GM12878 (cell line): Measurements from ENCODE around the gene KRT38. TPM values are rescaled to one million over a fixed set of nuclear protein-coding genes. Genes with fewer than 3 reads are reported as not detected.

Experiments
- ATAC-seq: fragments of 200-7000 bp; cut with Tn5 transposase; 3 replicates; pipeline ENCODE4 v1.9.1; 2020; ENCODE audit warnings: mild to moderate bottlenecking, moderate library complexity
- BruUV-seq: library from RNA; stranded (reverse); fragments of 400-500 nt; replicated peaks from 2 replicates; lab custom pipeline; 2021; lab: Mats Ljungman, UMichigan
- CTCF ChIA-PET: fragments of 300-600 bp; sonication (Branson Sonifier 250); formaldehyde crosslinking; extraction: SDS; loops from one replicate; lab custom pipeline; 2021; ENCODE audit warnings: inconsistent platforms; lab: Yijun Ruan, JAX
- POLR2A ChIA-PET: fragments of 350-600 bp; formaldehyde crosslinking; extraction: SDS; loops from one replicate; lab custom pipeline; 2021; ENCODE audit warnings: inconsistent platforms; lab: Charles Lee
- RAD21 ChIA-PET: fragments of 300-600 bp; sonication (Branson Sonifier 250); formaldehyde crosslinking; loops from one replicate; lab custom pipeline; 2023; ENCODE audit warnings: antibody characterized with exemption; ENCODE audit not compliant: unreplicated experiment; lab: Charles Lee
- SMC1A ChIA-PET: fragments of 300-600 bp; sonication (Branson Sonifier 250); formaldehyde crosslinking; loops from one replicate; lab custom pipeline; 2023; ENCODE audit not compliant: unreplicated experiment, uncharacterized antibody; lab: Charles Lee
- DNase-seq: peaks from one replicate; pipeline ENCODE4 v3.0.0-alpha.2; 2011; ENCODE audit warnings: low read depth, low spot score
- FAIRE-seq: peaks from 3 replicates; lab custom pipeline; 2011; peaks lifted over from hg19 to GRCh38; lab: Jason Lieb, UNC
- H2AFZ ChIP-seq: 2 replicates; pipeline ENCODE4 v1.6.0; 2011; ENCODE audit warnings: low read depth, low read length, control low read depth; ENCODE audit not compliant: control insufficient read depth
- H3K27ac ChIP-seq: 2 replicates; pipeline ENCODE4 v1.5.1; 2011; ENCODE audit warnings: control low read depth; ENCODE audit not compliant: control insufficient read depth, insufficient read depth
- H3K27me3 ChIP-seq, 2 experiments: replicated peaks in 1 of 2; 2 replicates each; pipeline versions ENCODE4 v1.6.0 to v1.6.1; 2011; ENCODE audit warnings: low read length in 1 of 2; ENCODE audit not compliant: control insufficient read depth in 2 of 2, insufficient read depth in 2 of 2
- H3K36me3 ChIP-seq, 2 experiments: 2 replicates each; pipeline ENCODE4 v1.5.1; 2011; ENCODE audit warnings: low read length in 1 of 2; ENCODE audit not compliant: control insufficient read depth in 2 of 2, insufficient read depth in 2 of 2
- H3K4me1 ChIP-seq: 2 replicates; pipeline ENCODE4 v1.6.1; 2011; ENCODE audit warnings: mild to moderate bottlenecking, low read length, moderate library complexity, mixed read lengths; ENCODE audit not compliant: control insufficient read depth, insufficient read depth
- H3K4me2 ChIP-seq: 2 replicates; pipeline ENCODE4 v1.6.0; 2011; ENCODE audit warnings: control low read depth; ENCODE audit not compliant: control insufficient read depth, insufficient read depth
- H3K4me3 ChIP-seq: fragments of 200-600 bp; sonication (generic); 2 replicates; pipeline ENCODE4 v1.5.1; 2016
- H3K79me2 ChIP-seq: 2 replicates; pipeline ENCODE4 v1.6.0; 2011; ENCODE audit warnings: low read length; ENCODE audit not compliant: control insufficient read depth, insufficient read depth
- H3K9ac ChIP-seq: 2 replicates; pipeline ENCODE4 v1.8.0; 2011; ENCODE audit warnings: low read length, control low read depth, mixed read lengths; ENCODE audit not compliant: control insufficient read depth, insufficient read depth
- H3K9me3 ChIP-seq: replicated peaks from 3 replicates; pipeline ENCODE4 v1.5.1; 2011; ENCODE audit warnings: mild to moderate bottlenecking, low read length; ENCODE audit not compliant: control insufficient read depth, insufficient read depth
- H4K20me1 ChIP-seq: 2 replicates; pipeline ENCODE4 v1.6.0; 2011; ENCODE audit not compliant: control insufficient read depth, insufficient read depth
- ATF7 ChIP-seq: fragments of 450-650 bp; IDR thresholded peaks from 2 replicates; pipeline ENCODE4 v1.6.1; 2016; ENCODE audit warnings: low read depth, mild to moderate bottlenecking
- CBX5 ChIP-seq: sonication (generic); IDR thresholded peaks from 2 replicates; pipeline ENCODE4 v1.6.1; 2016; ENCODE audit warnings: low read depth, moderate library complexity, mild to moderate bottlenecking, inconsistent platforms
- CEBPB ChIP-seq, 2 experiments: fragments of 150-350 bp in 1 of 2; IDR thresholded peaks; 2 replicates each; pipeline ENCODE4 v1.6.1; 2012 to 2014; ENCODE audit warnings: low read depth in 2 of 2, low read length in 2 of 2, borderline replicate concordance in 1 of 2, inconsistent platforms in 1 of 2
- E2F8 ChIP-seq: fragments of 450-650 bp; IDR thresholded peaks from 2 replicates; pipeline ENCODE4 v1.6.1; 2018; ENCODE audit warnings: mild to moderate bottlenecking, low read depth, moderate library complexity; ENCODE audit not compliant: partially characterized antibody
- E4F1 ChIP-seq: fragments of 450-650 bp; IDR thresholded peaks from 2 replicates; pipeline ENCODE4 v1.6.1; 2018; ENCODE audit warnings: borderline replicate concordance, mild to moderate bottlenecking; ENCODE audit not compliant: partially characterized antibody
- HDAC6 ChIP-seq: fragments of 200-600 bp; sonication (generic); IDR thresholded peaks from one replicate; pipeline ENCODE4 v1.8.0; 2017; ENCODE audit warnings: antibody characterized with exemption; ENCODE audit not compliant: unreplicated experiment
- JUNB ChIP-seq: IDR thresholded peaks from 2 replicates; pipeline ENCODE4 v1.6.1; 2016; ENCODE audit warnings: antibody characterized with exemption, mild to moderate bottlenecking
- PBX3 ChIP-seq: IDR thresholded peaks from 2 replicates; pipeline ENCODE4 v1.6.1; 2011; ENCODE audit warnings: mild to moderate bottlenecking, low read depth, low read length, moderate library complexity; ENCODE audit not compliant: insufficient replicate concordance
- REST ChIP-seq: IDR thresholded peaks from 2 replicates; pipeline ENCODE4 v1.6.1; 2012; ENCODE audit warnings: mild to moderate bottlenecking, low read depth, low read length
- SUZ12 ChIP-seq: fragments of 200-600 bp; sonication (generic); IDR thresholded peaks from one replicate; pipeline ENCODE4 v1.6.1; 2018; ENCODE audit warnings: antibody characterized with exemption, mild to moderate bottlenecking; ENCODE audit not compliant: unreplicated experiment
- USF2 ChIP-seq: IDR thresholded peaks from 2 replicates; pipeline ENCODE4 v1.6.1; 2011; ENCODE audit warnings: low read depth, low read length, improper control_type of control experiment, borderline replicate concordance
- WRNIP1 ChIP-seq: IDR thresholded peaks from 2 replicates; pipeline ENCODE4 v1.6.1; 2011; ENCODE audit warnings: low read depth, low read length, improper control_type of control experiment, borderline replicate concordance
- YY1 ChIP-seq: IDR thresholded peaks from 2 replicates; pipeline ENCODE4 v1.6.1; 2011; ENCODE audit warnings: low read depth, mild to moderate bottlenecking, low read length
- WGBS: methylation state at CpG from one replicate; pipeline ENCODE4 v1.1.6; 2016; ENCODE audit warnings: low lambda C conversion rate; ENCODE audit not compliant: insufficient replicate concordance, insufficient coverage; ENCODE audit errors: missing lambda C conversion rate; 5-methylcytosine and 5-hydroxymethylcytosine counted together
- in situ Hi-C: fragments of 300-500 bp; cut with MboI; formaldehyde crosslinking; loops from 9 replicates; pipeline ENCODE4 v1.14.3; 2018; ENCODE audit warnings: mixed read lengths
- intact Hi-C: fragments of 100-400 bp; cut with micrococcal nuclease; formaldehyde crosslinking; loops from one replicate; pipeline ENCODE4 v1.14.2; 2022; ENCODE audit not compliant: unreplicated experiment
- polyA plus RNA-seq, 11 experiments: library from polyadenylated mRNA; depleted of rRNA in 4 of 11; unstranded in 6 of 11; stranded (reverse) in 5 of 11; fragments of >200 nt; fragmentation: Nextera tagmentation in 4 of 11; fragmentation: Illumina TruSeq in 1 of 11; extraction: Ambion mirVana in 4 of 11; extraction: Trizol in 1 of 11; gene quantifications; 1 replicate in 1 of 11; 2 replicates in 10 of 11; pipeline versions ENCODE4 v1.2.1 to v1.2.3, GENCODE V29; 2011 to 2016; ENCODE audit warnings: inconsistent platforms in 2 of 11, missing spikeins in 2 of 11, low read depth in 1 of 11
- total RNA-seq, 4 experiments: library from RNA; depleted of rRNA in 3 of 4; stranded (reverse); fragments of >200 nt in 3 of 4; fragmentation: Illumina TruSeq in 1 of 4; extraction: Trizol in 1 of 4; gene quantifications; 2 replicates each; pipeline versions ENCODE4 v1.2.1 to v1.2.3, GENCODE V29; 2013 to 2021

Gene KRT38
- total and polyA plus RNA-seq, 10 of the 15 experiments (the other 5 are each of a cell fraction or from before 2014, with no cell fraction given) = not detected

- FAIRE-seq = no peak
- no peak for ATAC-seq
- TF ChIP-seq ATF7 (no peak), SUZ12 (no peak), E4F1 (no peak), JUNB (no peak), WRNIP1 (no peak), YY1 (no peak), E2F8 (no peak), USF2 (no peak), CEBPB (IDR thresholded peaks at IDR 0.05; ENCODE audit: borderline replicate concordance in 1 of 2, low read depth in 2 of 2, low read length in 2 of 2) (no peak), CBX5 (no peak), HDAC6 (no peak), PBX3 (no peak), REST (no peak)
Observed at GRCh38 chr17:41474863-41475262, 34.1 kb upstream of the KRT38 start.

More at GRCh38 chr17:41474863-41475262, 34.1 kb upstream of the KRT38 start:
- no peak for DNase-seq
- in situ Hi-C loops (no loop called here), intact Hi-C loops (no loop called here)
- no peak overlapping the region for H3K4me2 ChIP-seq
- BruUV-seq = no TSS peak
- 4% methylated on average over 8 of the region's 8 CpGs for WGBS
- POLR2A ChIA-PET = no interaction called here
- H2AFZ ChIP-seq = no peak overlapping the region
- H3K9me3 ChIP-seq = no peaks in the 10 kb centered on the region
- no peak overlapping the region for H3K9ac ChIP-seq
- no peaks in the 10 kb centered on the region for H3K4me1 ChIP-seq
- RAD21 ChIA-PET = no interaction called here
- H3K36me3 ChIP-seq = no peaks in the 10 kb centered on the region
- CTCF ChIA-PET = no interaction called here
- SMC1A ChIA-PET = interaction anchor here (0.9 to 1.0 kb wide), 2 partner anchors 16 to 87 kb away, joined by 3 to 4 read pairs; no protein-coding TSS in a partner anchor
- no peak overlapping the region for H3K4me3 ChIP-seq
- H3K79me2 ChIP-seq = no peaks in the 10 kb centered on the region
- 0 out of 4 replicates have a peak, but pooled peaks cover 1 to 3% of the 10 kb centered on the region in 2 experiments for H3K27me3 ChIP-seq
- H4K20me1 ChIP-seq = no peaks in the 10 kb centered on the region
- H3K27ac ChIP-seq = no peak overlapping the region
